Endothelial cell (in vitro differentiated cells): Measurements from ENCODE around the gene NUDT3. TPM values are rescaled to one million over a fixed set of nuclear protein-coding genes. Genes with fewer than 3 reads are reported as not detected.

Source experiments
- DNase-seq: peaks from one replicate; pipeline ENCODE4 v3.0.0; 2021; ENCODE audit warnings: low spot score
- H3K27ac Mint-ChIP-seq: one replicate; pipeline ENCODE4 v1.8.0; 2021; ENCODE audit warnings: mixed read lengths, inconsistent platforms; ENCODE audit not compliant: unreplicated experiment
- H3K27me3 Mint-ChIP-seq: one replicate; pipeline ENCODE4 v1.8.0; 2021; ENCODE audit warnings: mild to moderate bottlenecking, moderate library complexity, mixed read lengths, inconsistent platforms; ENCODE audit not compliant: unreplicated experiment
- H3K36me3 Mint-ChIP-seq: one replicate; pipeline ENCODE4 v1.8.0; 2021; ENCODE audit warnings: mild to moderate bottlenecking, low read depth, mixed read lengths, inconsistent platforms; ENCODE audit not compliant: unreplicated experiment
- H3K4me1 Mint-ChIP-seq: one replicate; pipeline ENCODE4 v1.8.0; 2021; ENCODE audit warnings: mild to moderate bottlenecking, mixed read lengths, inconsistent platforms; ENCODE audit not compliant: unreplicated experiment
- H3K4me3 Mint-ChIP-seq: one replicate; pipeline ENCODE4 v1.8.0; 2021; ENCODE audit warnings: mild to moderate bottlenecking, mixed read lengths, inconsistent platforms; ENCODE audit not compliant: unreplicated experiment
- H3K9me3 Mint-ChIP-seq: one replicate; pipeline ENCODE4 v1.8.0; 2021; ENCODE audit warnings: mixed read lengths, inconsistent platforms; ENCODE audit not compliant: unreplicated experiment
- CTCF ChIP-seq: fragments of 200-600 bp; sonication (generic); IDR thresholded peaks from one replicate; pipeline ENCODE4 v1.5.0; 2021; ENCODE audit warnings: antibody characterized with exemption; ENCODE audit not compliant: unreplicated experiment
- total RNA-seq: library from RNA; stranded (reverse); fragmentation: NEBNext Ultra II Directional; extraction: Animal tissue kit (Norgen Biotek cat#: 25700); gene quantifications from one replicate; pipeline ENCODE4 v1.2.1, GENCODE V29; 2021; ENCODE audit not compliant: unreplicated experiment

The NUDT3 gene
- total RNA-seq, 1 donor from 2014 or later = 52.0 TPM

- TF ChIP-seq CTCF = no peak
- Mint-ChIP-seq H3K9me3 (peaks cover under 1% of the 10 kb centered on the region), H3K27me3 (peaks cover 2% of the 10 kb centered on the region), H3K4me1 (peaks cover 17% of the 10 kb centered on the region), H3K36me3 (peaks cover 6% of the 10 kb centered on the region), H3K27ac (no peak overlapping the region), H3K4me3 (no peak overlapping the region)
- no peak for DNase-seq
Observed at GRCh38 chr6:34390531-34391472, 1.7 kb downstream of the NUDT3 start.

- peaks cover 6% of the 10 kb centered on the region for H3K36me3 Mint-ChIP-seq
- no peak overlapping the region for H3K4me3 Mint-ChIP-seq
- no peaks in the 10 kb centered on the region for H3K9me3 Mint-ChIP-seq
- H3K4me1 Mint-ChIP-seq = peaks cover 17% of the 10 kb centered on the region
- no peak for TF ChIP-seq CTCF
- peaks cover 2% of the 10 kb centered on the region for H3K27me3 Mint-ChIP-seq
- H3K27ac Mint-ChIP-seq = peak overlapping the region; percentile 31
- no peak for DNase-seq
Observed at GRCh38 chr6:34389034-34389433, 3.4 kb downstream of the NUDT3 start.

- no peak for DNase-seq
- no peak overlapping the region for H3K27ac Mint-ChIP-seq
- H3K4me3 Mint-ChIP-seq = no peak overlapping the region
- H3K36me3 Mint-ChIP-seq = peaks cover 7% of the 10 kb centered on the region
- peaks cover 2% of the 10 kb centered on the region for H3K27me3 Mint-ChIP-seq
- peaks cover 16% of the 10 kb centered on the region for H3K4me1 Mint-ChIP-seq
- TF ChIP-seq CTCF = no peak
- no peaks in the 10 kb centered on the region for H3K9me3 Mint-ChIP-seq
Observed at GRCh38 chr6:34388421-34388820, 4.0 kb downstream of the NUDT3 start.

- no peak for TF ChIP-seq CTCF
- peaks cover 9% of the 10 kb centered on the region for H3K36me3 Mint-ChIP-seq
- peaks cover 14% of the 10 kb centered on the region for H3K4me1 Mint-ChIP-seq
- H3K27ac Mint-ChIP-seq = no peak overlapping the region
- H3K9me3 Mint-ChIP-seq = no peaks in the 10 kb centered on the region
- DNase-seq = no peak
- H3K27me3 Mint-ChIP-seq = peaks cover 4% of the 10 kb centered on the region
- H3K4me3 Mint-ChIP-seq = no peak overlapping the region
Observed at GRCh38 chr6:34386316-34387137, 5.9 kb downstream of the NUDT3 start.

GRCh38 chr6:34385793-34386195, 6.7 kb downstream of the NUDT3 start:
- no peak overlapping the region for H3K4me3 Mint-ChIP-seq
- H3K27me3 Mint-ChIP-seq = peaks cover 4% of the 10 kb centered on the region
- no peak for TF ChIP-seq CTCF
- peaks cover 14% of the 10 kb centered on the region for H3K4me1 Mint-ChIP-seq
- no peaks in the 10 kb centered on the region for H3K9me3 Mint-ChIP-seq
- no peak overlapping the region for H3K27ac Mint-ChIP-seq
- peaks cover 9% of the 10 kb centered on the region for H3K36me3 Mint-ChIP-seq
- no peak for DNase-seq
